AG04450 (cell line): ENCODE data around the gene C2orf92. TPM values are rescaled to one million over a fixed set of nuclear protein-coding genes. Genes with fewer than 3 reads are reported as not detected.

Experiments used
- CTCF ChIA-PET: fragments of 300-600, 350-600 bp; formaldehyde crosslinking; extraction: SDS; loops from one replicate; lab custom pipeline; 2022; ENCODE audit warnings: antibody characterized with exemption, inconsistent platforms; lab: Charles Lee
- POLR2A ChIA-PET: fragments of 350-600 bp; formaldehyde crosslinking; extraction: SDS; loops from one replicate; lab custom pipeline; 2021; ENCODE audit warnings: antibody characterized with exemption, inconsistent platforms; lab: Yijun Ruan, JAX
- DNase-seq: peaks from one replicate; pipeline ENCODE4 v3.0.0-alpha.2; 2011; ENCODE audit warnings: low read depth, low spot score
- H3K27ac ChIP-seq: one replicate; pipeline ENCODE4 v1.5.1; 2012; ENCODE audit warnings: low read depth, low read length, control low read depth
- H3K27me3 ChIP-seq: one replicate; pipeline ENCODE4 v1.6.0; 2012; ENCODE audit warnings: low read length; ENCODE audit not compliant: control insufficient read depth, insufficient read depth
- H3K4me3 ChIP-seq: 2 replicates; pipeline ENCODE4 v1.5.1; 2011; ENCODE audit warnings: mild to moderate bottlenecking, low read depth, low read length, control low read depth
- H3K9me3 ChIP-seq: 2 replicates; pipeline ENCODE4 v1.5.1; 2012; ENCODE audit warnings: low read length; ENCODE audit not compliant: control insufficient read depth, insufficient read depth
- polyA plus RNA-seq: library from polyadenylated mRNA; depleted of rRNA; stranded (reverse); fragments of >200 nt; gene quantifications from 2 replicates; pipeline ENCODE4 v1.2.3, GENCODE V29; 2011
- TF ChIP-seq, protein P1 (sequence below): IDR thresholded peaks from 2 replicates; pipeline ENCODE4 v1.5.1; 2011; ENCODE audit warnings: low read depth, low read length, control low read depth, inconsistent platforms

The C2orf92 gene
- polyA plus RNA-seq, 1 experiment, result 1.5 TPM

DNA sequence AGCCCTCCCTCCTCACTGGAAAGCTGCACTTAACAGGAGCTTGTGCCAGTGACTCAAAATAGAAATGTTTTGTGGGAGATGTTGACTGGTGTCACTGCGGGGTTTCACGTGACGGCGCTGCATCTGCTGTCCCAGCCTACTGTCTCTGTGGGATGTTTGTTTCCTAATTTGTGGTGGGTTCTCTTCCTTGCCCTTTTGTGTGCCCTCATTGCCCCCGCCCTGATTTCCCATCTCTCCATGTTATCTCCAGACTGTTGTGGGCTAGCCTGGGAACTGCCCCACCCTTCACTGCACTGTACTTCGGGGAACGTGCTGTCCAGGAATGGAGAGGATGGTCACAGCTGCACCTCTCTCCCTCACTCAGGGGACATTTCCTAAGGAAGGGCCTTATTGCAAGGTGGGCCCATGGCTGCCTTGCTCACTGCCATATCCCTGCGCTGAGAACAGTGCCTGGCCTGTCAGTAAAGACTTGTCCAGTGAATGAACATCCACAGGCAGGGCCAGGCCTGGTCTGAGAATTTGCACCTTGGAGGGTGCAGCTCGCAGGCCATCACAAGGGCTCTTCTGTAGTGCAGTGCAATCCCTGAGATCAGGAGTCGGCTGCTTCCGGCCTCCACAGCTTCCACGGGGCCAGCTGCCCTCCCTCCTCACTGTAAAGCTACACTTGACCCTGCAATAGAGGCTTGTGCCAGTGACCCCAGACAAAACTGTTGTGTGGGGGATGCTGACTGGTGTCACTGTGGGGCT, 61.9 kb downstream of the C2orf92 start:
- Histone ChIP-seq H3K27me3 (peaks cover 7% of the 10 kb centered on the region), H3K27ac (no peak overlapping the region), H3K9me3 (peaks cover 35% of the 10 kb centered on the region), H3K4me3 (no peak overlapping the region)
- no peak for DNase-seq
- ChIA-PET CTCF (interaction anchor here (3.1 kb wide), 1 partner anchor 9 kb away, joined by 15 read pairs; no protein-coding TSS in a partner anchor), POLR2A (no interaction called here)
- TF ChIP-seq, protein P1, sequence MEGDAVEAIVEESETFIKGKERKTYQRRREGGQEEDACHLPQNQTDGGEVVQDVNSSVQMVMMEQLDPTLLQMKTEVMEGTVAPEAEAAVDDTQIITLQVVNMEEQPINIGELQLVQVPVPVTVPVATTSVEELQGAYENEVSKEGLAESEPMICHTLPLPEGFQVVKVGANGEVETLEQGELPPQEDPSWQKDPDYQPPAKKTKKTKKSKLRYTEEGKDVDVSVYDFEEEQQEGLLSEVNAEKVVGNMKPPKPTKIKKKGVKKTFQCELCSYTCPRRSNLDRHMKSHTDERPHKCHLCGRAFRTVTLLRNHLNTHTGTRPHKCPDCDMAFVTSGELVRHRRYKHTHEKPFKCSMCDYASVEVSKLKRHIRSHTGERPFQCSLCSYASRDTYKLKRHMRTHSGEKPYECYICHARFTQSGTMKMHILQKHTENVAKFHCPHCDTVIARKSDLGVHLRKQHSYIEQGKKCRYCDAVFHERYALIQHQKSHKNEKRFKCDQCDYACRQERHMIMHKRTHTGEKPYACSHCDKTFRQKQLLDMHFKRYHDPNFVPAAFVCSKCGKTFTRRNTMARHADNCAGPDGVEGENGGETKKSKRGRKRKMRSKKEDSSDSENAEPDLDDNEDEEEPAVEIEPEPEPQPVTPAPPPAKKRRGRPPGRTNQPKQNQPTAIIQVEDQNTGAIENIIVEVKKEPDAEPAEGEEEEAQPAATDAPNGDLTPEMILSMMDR, result no peak

DNA sequence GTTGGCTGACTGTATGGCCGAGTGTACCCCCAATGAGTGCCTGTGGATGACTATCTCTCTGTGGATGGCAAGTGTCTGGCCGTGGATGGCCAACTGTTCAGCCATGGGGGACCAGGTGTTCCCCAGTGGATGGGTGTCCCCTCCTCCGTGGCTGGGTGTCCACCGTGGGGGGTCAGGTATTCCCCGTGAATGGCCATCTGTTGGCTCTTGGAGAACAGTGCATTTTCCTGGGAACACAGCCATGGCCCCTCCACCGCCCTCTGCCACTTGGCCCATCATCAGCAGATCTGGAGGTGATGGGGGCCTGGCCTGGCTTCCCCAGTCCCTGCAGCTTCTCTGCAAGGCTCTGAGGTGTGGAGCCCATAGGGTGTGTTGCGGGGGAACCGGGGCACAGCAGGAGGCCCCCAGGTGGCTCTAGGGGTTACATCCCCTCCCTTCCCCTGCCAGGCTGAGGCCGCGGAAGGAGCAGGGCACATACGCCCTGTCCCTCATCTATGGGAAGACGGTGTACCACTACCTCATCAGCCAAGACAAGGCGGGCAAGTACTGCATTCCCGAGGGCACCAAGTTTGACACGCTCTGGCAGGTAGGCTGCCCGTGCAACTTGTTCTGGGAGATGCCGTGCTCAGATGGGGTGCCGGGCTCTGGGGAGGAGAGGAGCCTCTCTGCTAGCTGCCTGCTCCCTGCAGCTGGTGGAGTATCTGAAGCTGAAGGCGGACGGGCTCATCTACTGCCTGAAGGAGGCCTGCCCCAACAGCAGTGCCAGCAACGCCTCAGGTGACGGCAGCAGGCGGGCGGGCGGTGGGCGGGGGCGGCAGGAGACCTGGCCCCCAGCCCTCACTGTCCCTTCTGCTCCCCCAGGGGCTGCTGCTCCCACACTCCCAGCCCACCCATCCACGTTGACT, 63.2 kb downstream of the C2orf92 start:
- TF ChIP-seq, protein P1, result no peak
- no peak for DNase-seq
- H3K27ac ChIP-seq, result no peak overlapping the region
- peaks cover 37% of the 10 kb centered on the region for H3K9me3 ChIP-seq
- no peak overlapping the region for H3K4me3 ChIP-seq
- H3K27me3 ChIP-seq, result peaks cover 3% of the 10 kb centered on the region
- CTCF ChIA-PET, result no interaction called here
- POLR2A ChIA-PET, result no interaction called here

DNA sequence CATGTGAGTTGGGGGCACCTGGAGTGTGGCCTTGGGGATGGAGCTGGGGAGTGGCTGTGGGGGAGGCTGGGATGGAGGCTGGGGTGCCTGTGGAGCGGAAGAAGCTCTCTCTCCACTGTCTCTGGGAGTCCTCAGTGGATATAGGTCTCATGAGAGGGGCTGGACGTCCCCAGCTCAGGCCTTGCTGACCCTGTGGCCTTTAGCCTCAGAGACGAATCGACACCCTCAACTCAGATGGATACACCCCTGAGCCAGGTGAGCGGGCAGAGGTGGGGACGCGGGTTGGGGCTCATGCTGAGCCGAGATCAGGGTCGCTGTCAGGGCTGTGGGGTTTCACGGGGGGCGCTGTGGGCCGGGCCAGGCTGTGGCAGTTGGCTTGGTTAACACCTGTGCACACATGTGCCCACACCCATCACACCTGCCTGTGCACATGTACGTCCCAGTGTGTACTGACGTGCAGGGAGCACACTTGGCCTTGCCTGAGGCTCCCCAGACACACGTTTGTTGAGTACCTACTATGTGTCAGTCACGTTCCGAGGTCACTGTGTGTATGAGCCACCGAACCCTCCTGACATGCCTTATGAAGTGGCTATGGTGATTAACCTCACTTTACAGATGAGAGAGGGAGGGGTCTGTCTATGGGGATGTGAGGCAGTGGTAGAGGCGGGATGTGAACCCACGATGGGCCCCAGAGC, 64.0 kb downstream of the C2orf92 start:
- Histone ChIP-seq H3K9me3 (peaks cover 39% of the 10 kb centered on the region), H3K27ac (no peak overlapping the region), H3K27me3 (peaks cover 2% of the 10 kb centered on the region), H3K4me3 (no peak overlapping the region)
- no peak for DNase-seq
- CTCF ChIA-PET, result no interaction called here
- POLR2A ChIA-PET, result no interaction called here
- TF ChIP-seq, protein P1, result no peak

DNA sequence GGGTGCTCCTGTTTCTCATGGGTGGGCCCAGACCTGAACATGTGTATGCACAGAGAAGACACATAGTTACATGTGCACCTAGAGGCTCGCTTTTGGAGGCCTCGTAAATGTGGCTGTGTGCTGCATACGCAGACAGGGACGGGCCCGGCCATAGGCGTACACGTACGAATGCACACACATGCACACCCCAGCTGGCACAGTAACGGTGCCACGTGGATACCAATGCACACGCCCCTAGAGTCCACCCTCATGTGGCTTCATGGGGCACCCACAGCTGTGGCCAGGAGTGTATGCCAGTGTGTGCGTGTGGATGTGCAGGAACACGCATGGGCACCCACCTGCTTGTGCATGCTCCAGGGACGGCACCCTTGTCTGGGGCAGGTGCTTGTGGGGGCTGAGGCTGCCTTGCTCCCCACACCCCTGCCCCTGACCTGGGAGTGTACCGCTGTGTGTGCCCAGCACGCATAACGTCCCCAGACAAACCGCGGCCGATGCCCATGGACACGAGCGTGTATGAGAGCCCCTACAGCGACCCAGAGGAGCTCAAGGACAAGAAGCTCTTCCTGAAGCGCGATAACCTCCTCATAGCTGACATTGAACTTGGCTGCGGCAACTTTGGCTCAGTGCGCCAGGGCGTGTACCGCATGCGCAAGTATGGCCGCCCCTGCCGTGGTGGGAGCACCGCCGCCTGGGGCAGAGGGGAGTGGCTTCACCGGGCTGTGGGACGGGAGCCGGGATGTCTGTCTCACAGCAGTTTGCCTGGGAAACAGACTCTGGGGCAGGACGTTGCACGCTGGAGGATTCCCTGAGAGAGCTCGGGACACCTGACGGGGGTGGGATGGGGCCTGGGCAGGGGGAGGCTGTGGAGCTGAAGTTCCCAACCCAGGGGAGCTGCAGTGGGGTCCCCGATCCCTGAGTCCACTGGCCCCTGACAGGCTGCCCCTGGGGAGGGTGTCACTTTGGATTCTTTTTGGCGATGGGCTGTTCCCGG, 64.8 kb downstream of the C2orf92 start:
- Histone ChIP-seq H3K27ac (no peak overlapping the region), H3K9me3 (peaks cover 39% of the 10 kb centered on the region), H3K4me3 (no peak overlapping the region), H3K27me3 (peaks cover 2% of the 10 kb centered on the region)
- POLR2A ChIA-PET, result no interaction called here
- CTCF ChIA-PET, result no interaction called here
- DNase-seq, result no peak
- TF ChIP-seq, protein P1, result no peak
